Body of pancreas (tissue), 4 donors: Measurements from ENCODE around the gene DLG2.

Experiments used
- POLR2A ChIP-seq, 3 donors: fragments of 450-650 bp; IDR thresholded peaks; one replicate each; pipeline ENCODE4 v1.6.1; 2016; ENCODE audit warnings: antibody characterized with exemption in 3 of 3, mild to moderate bottlenecking in 2 of 3
- TF ChIP-seq, protein P1 (sequence below), 7 experiments: fragments of 450-650 bp in 4 of 7; fragments of 200-600 bp in 3 of 7; sonication (generic) in 3 of 7; IDR thresholded peaks; one replicate each; pipeline ENCODE4 v1.5.1; 2016 to 2019; ENCODE audit warnings: antibody characterized with exemption in 7 of 7

DNA sequence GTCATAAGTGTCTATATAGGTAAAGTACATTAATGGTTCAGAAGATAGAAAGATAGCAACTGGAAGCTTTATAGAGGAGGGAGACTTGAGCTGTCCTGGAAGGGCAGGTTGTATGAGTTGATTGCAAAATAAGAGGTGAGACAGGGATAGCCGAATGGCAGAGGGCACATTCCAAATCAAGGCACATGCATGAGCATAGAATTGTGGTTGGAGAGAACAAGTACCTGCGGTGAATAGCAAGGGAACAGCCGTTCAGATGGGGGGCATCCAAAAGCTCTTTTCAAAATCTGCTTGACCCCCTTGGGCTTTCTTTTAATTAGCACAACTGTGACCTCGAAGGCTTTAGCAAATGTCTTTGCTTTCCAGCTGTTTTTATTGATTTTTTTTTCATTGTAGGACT lies 1868.0 kb downstream of the DLG2 start:
- TF ChIP-seq, protein P1, sequence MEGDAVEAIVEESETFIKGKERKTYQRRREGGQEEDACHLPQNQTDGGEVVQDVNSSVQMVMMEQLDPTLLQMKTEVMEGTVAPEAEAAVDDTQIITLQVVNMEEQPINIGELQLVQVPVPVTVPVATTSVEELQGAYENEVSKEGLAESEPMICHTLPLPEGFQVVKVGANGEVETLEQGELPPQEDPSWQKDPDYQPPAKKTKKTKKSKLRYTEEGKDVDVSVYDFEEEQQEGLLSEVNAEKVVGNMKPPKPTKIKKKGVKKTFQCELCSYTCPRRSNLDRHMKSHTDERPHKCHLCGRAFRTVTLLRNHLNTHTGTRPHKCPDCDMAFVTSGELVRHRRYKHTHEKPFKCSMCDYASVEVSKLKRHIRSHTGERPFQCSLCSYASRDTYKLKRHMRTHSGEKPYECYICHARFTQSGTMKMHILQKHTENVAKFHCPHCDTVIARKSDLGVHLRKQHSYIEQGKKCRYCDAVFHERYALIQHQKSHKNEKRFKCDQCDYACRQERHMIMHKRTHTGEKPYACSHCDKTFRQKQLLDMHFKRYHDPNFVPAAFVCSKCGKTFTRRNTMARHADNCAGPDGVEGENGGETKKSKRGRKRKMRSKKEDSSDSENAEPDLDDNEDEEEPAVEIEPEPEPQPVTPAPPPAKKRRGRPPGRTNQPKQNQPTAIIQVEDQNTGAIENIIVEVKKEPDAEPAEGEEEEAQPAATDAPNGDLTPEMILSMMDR (IDR thresholded peaks at IDR 0.05) = no peak
- TF ChIP-seq POLR2A (IDR thresholded peaks at IDR 0.05) = no peak
